Anterior cingulate cortex (tissue), 58 donors: ENCODE measurements around the gene RASA2.
A peak's percentile ranks its signal among the peaks of the same experiment; 100 is the strongest.

Experiments used
- DNase-seq, 58 donors: peaks; one replicate each; lab custom pipeline; 2025; lab: John Stamatoyannopoulos, UW

The RASA2 gene

GRCh38 chr3:141486746-141487520, at the start of gene RASA2:
Gene RASA2 (plus strand): TSS chr3:141487027. CDS start chr3:141487084, 57 bp downstream.
- DNase-seq, result peak in 56 of 58 donors; percentile 28 to 88 (median 69)

- no peak for DNase-seq
Measured at GRCh38 chr3:141439589-141439988, 47.2 kb upstream of the RASA2 start.

GRCh38 chr3:141440942-141441341, 45.9 kb upstream of the RASA2 start:
- no peak for DNase-seq

- DNase-seq, result peak in 14 of 58 donors; percentile 13 to 43 (median 23)
Measured at GRCh38 chr3:141441381-141442364, 45.2 kb upstream of the RASA2 start.

DNA sequence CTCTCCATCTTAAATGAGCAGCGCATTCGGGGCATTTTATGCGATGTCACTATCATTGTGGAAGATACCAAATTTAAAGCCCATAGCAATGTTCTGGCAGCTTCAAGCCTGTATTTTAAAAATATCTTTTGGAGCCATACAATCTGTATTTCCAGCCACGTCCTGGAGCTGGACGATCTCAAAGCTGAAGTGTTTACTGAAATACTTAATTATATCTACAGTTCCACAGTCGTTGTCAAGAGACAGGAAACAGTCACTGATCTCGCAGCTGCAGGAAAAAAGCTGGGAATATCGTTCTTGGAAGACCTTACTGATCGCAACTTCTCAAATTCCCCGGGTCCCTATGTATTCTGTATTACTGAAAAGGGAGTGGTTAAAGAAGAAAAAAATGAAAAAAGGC, 44.4 kb upstream of the RASA2 start:
- DNase-seq, result no peak

GRCh38 chr3:141442914-141443313, 43.9 kb upstream of the RASA2 start:
- DNase-seq, result no peak

GRCh38 chr3:141444586-141445285, 42.1 kb upstream of the RASA2 start:
- no peak for DNase-seq

DNA sequence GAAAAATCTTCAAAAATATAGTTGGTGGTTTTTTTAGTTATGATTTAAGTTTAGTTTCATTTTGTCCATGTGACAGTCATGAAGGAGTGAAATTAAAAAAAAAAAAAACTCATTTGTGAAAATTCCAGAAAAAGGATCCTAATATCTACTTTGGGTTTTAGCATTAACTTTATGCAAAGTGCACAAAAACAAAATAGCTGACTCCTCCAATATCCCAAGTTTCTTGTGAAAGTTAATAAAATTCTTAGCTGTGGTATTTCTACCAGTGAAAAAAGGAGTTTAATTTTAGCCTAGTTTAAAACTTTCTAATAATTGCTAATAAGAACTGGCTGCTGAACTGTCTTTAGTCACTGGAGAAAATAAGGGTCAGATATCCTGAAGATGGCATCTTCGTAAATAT, 40.8 kb upstream of the RASA2 start:
- no peak for DNase-seq

- no peak for DNase-seq
Measured at GRCh38 chr3:141446737-141447136, 40.1 kb upstream of the RASA2 start.

- no peak for DNase-seq
Measured at GRCh38 chr3:141447383-141447782, 39.4 kb upstream of the RASA2 start.

DNA sequence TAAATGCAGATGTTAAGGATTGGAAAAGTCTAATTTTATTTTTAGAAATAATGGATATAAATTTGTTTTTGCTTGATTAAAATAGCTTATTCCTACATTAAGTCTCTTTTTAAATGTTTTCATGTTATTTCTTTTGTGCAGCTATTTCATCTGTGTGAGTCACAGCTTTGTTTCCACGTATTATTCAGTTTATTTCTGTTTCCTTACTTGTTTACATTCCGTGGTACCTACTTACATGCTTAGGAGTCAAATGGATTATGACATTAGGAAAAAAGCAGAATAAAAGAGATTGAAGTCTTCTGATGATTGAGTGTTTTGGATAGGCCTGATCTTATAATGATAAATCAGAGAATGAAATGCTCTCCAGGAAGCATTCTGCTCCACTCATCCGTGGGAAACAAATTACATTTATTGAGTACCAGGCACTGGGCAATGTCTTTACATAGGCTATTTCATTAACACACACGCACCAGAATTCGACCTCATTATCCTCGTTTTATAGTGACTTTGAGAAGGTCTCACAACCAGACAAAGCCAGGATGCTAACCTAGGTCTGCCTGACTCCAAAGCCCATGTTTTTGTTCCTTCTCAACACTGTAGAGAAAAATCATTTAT, 38.1 kb upstream of the RASA2 start:
- no peak for DNase-seq

- DNase-seq, result no peak
Measured at GRCh38 chr3:141449424-141449823, 37.4 kb upstream of the RASA2 start.

- no peak for DNase-seq
Measured at GRCh38 chr3:141450727-141451375, 36.0 kb upstream of the RASA2 start.

- DNase-seq, result peak in 6 of 58 donors; percentile 12 to 31 (median 18)
Measured at GRCh38 chr3:141452045-141452444, 34.8 kb upstream of the RASA2 start.

DNA sequence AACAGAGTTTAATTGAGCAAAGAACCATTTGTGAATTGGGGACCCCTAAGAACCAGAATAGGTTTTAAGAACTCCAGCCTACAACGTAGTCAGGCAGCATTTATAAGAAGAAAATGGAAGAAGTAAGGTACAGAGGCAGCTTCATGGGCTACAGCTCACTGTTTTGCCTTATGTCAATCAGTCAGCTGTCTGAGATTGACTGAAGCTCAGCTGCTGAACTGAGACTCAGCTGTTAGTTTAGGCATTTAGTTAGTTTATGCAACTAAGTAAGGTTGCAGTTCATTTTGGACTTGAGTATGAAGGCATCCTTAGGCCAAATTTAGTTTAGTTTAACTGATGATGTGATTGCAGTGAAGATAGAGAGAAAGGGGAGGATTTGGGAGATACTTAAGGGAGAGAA, 34.1 kb upstream of the RASA2 start:
- DNase-seq, result no peak

- DNase-seq, result no peak
Measured at GRCh38 chr3:141454054-141454453, 32.8 kb upstream of the RASA2 start.

DNA sequence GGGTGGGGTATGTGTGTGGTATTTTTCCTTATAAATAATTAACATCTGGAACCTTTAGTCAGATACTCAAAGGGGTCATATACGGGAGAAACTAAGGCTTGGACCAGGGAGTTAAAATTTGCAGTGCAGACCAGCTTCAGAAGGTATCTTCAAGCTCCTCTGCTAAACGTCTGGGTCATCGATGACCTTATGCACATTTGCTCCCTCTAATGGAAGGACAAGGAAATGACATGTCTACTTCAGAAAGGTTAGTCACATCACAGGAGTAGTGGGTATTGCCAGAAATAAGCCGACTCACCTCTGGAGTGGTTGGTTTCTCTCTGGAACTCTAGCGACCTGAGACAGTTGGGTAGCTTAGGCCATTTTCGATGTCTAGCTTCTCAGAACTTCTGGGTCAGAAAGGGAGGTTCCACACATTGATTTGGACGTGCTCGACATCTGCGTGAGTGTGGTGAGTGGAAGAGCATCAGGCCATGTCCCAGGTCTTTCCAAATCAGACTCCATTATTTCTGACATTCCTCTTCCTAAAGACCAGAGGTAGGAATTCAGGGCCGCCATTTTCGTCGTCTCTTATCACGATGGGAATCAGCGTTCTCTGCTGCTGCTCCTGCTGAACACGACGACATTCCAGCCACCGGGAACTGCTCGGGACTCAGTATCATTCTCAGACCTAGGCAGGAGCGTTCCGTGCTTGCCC, 31.8 kb upstream of the RASA2 start:
- peak in 1 of 58 donors; percentile 18 for DNase-seq

GRCh38 chr3:141455603-141456300, 31.1 kb upstream of the RASA2 start:
- peak in 7 of 58 donors; percentile 12 to 39 (median 28) for DNase-seq

GRCh38 chr3:141456301-141456625, 30.6 kb upstream of the RASA2 start:
- no peak for DNase-seq
